Coronary artery (tissue), 2 donors: ENCODE measurements around the gene PRSS21.

ENCODE experiments used
- DNase-seq: peaks from one replicate; pipeline ENCODE4 v3.0.0-alpha.2; 2017; ENCODE audit warnings: low spot score
- H3K27ac ChIP-seq, 2 donors: fragments of 200-600 bp; sonication (generic); one replicate each; pipeline ENCODE4 v1.5.1; 2016 to 2019
- H3K4me3 ChIP-seq: fragments of 200-600 bp; sonication (generic); 2 replicates; pipeline ENCODE4 v1.5.1; 2016; ENCODE audit warnings: mild to moderate bottlenecking, moderate library complexity
- CTCF ChIP-seq: fragments of 200-600 bp; sonication (generic); IDR thresholded peaks from one replicate; pipeline ENCODE4 v1.5.1; 2019; ENCODE audit warnings: antibody characterized with exemption

The PRSS21 gene

DNA sequence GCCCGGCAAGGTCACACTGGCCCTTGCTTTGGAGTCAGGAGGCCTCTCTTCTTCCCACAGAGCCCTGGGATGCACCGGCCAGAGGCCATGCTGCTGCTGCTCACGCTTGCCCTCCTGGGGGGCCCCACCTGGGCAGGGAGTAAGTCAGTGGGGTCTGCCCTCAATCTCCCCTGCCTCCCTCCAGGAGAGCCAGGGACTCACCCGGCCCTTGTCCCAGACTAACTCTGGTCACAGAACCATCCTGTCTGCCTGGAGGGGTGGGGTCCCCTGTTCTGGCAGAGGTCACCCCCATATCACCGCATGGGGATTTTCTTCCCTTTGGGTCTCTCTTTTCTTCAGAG, 13.3 kb downstream of the PRSS21 start:
- no peak for TF ChIP-seq CTCF
- no peak overlapping the region for H3K4me3 ChIP-seq
- no peak overlapping the region for H3K27ac ChIP-seq
- DNase-seq: no peak

GRCh38 chr16:2831203-2831602, 14.2 kb downstream of the PRSS21 start:
- Histone ChIP-seq H3K27ac (no peak overlapping the region), H3K4me3 (no peak overlapping the region)
- TF ChIP-seq CTCF: no peak
- no peak for DNase-seq

GRCh38 chr16:2833776-2834175, 16.7 kb downstream of the PRSS21 start:
- TF ChIP-seq CTCF: no peak
- DNase-seq: no peak

DNA sequence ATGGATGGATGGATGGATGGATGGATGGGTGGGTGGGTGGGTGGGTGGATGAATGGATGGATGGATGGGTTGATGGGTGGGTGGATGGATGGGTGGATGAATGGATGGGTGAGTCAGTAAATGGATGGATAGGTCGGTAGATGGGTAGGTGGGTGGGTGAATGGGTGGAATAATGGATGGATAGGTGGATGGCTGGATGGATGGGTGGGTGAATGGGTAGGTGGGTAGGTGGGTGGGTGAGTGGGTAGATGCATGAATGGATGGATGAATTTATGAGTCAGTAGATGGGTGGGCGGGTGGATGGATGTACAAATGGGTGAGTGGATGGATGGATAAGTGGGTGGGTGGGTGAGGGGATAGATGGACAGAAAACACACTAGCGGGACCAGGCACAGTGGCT, 17.9 kb downstream of the PRSS21 start:
- DNase-seq: no peak
- H3K27ac ChIP-seq: no peak overlapping the region
- TF ChIP-seq CTCF: no peak
- H3K4me3 ChIP-seq: no peak overlapping the region

More at GRCh38 chr16:2833776-2834175, 16.7 kb downstream of the PRSS21 start:
- Histone ChIP-seq H3K4me3 (no peak overlapping the region), H3K27ac (no peak overlapping the region)

- DNase-seq: no peak
Measured at GRCh38 chr16:2835638-2836493, 18.8 kb downstream of the PRSS21 start.

DNA sequence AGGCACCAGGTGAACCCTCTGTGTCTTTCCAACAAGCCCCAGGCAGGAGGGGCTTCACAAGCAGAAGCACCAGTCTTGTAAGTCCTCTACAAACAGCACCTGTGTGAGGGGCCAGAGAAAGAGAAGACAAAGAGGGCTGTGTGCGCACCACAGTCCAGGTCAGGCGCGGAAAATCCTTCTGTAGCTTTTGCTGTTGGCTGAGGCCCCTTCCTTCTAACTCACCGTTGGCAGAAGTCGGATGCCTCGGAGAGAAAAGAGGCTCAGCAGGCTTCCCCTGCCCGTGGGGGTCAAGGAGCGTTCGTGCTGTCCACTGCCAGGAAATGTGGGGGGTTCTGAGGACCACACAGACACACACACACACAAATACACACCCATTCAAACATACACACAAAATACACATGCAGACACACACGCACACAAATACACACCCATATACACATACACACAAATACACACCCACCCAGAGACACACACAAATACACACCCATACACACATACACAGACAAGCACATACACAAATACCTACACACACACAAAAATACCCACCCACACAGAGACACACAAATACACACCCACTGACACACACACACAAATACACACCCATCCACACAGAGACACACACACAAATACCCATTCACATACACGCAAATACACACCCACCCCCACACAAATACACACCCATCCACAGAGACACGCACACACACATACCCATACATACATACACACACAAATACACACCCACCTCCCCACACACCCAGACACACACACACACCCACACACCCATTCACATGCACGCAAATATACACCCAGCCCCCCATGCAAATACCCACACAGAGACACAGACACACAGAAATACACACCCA, 19.8 kb downstream of the PRSS21 start:
- no peak for DNase-seq
- no peak for TF ChIP-seq CTCF
- no peak overlapping the region for H3K4me3 ChIP-seq
- H3K27ac ChIP-seq: no peak overlapping the region

More at GRCh38 chr16:2835638-2836493, 18.8 kb downstream of the PRSS21 start:
- H3K4me3 ChIP-seq: no peak overlapping the region
- H3K27ac ChIP-seq: no peak overlapping the region
- TF ChIP-seq CTCF: no peak
